ENCODE data around the gene FBXL4.

Gene FBXL4

GRCh38 chr6:98840385-98840784 is 107.4 kb downstream of the FBXL4 start:
- no peak for DNase-seq (ENCODE audit: low read depth in 2 of 3, low spot score in 2 of 3)

- no peak for DNase-seq (ENCODE audit: low read depth in 2 of 3, low spot score in 2 of 3)
Observed at GRCh38 chr6:98839781-98840361, 107.9 kb downstream of the FBXL4 start.

DNA sequence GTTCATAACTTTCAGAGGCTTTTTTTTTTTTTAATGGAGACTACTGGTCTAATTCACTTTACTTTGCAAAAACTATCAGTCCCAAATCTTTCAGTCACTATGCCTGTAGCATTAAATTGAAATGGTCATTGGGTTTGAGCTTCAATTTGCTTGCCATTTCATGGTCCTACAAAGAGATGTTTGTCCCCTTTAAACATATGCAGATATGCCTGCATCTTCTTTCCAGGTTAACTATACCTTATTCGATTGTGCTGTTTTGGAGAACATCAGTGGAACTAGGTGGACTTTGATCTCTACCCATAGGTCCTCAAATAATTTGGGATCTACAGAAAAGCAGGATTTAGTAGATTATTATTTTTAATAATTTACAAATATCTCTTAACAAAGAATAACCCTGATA is 108.8 kb downstream of the FBXL4 start:
- DNase-seq (ENCODE audit: low read depth in 2 of 3, low spot score in 2 of 3): no peak

DNA sequence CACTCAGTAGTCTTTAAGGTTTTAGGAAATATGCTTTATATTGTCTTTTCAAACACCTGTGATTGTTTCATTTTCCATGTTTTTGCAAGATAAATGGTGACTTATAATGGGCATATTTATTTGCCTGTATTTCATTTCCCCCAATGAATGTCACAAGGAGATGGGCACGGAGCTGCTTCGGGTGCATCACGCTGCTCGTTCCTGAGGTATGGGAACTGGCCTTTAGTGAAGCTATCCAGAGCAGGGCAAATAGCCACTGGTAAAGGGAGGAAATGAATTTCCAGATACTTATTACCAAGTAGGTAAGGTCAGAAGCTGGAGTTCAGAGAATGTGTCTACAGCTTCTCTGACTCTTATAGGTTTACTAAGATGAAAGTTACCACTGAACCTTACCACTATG is 109.7 kb downstream of the FBXL4 start:
- no peak for DNase-seq (ENCODE audit: low read depth in 2 of 3, low spot score in 2 of 3)

GRCh38 chr6:98836962-98837944 is 110.5 kb downstream of the FBXL4 start:
- DNase-seq (ENCODE audit: low read depth in 2 of 3, low spot score in 2 of 3): no peak

DNA sequence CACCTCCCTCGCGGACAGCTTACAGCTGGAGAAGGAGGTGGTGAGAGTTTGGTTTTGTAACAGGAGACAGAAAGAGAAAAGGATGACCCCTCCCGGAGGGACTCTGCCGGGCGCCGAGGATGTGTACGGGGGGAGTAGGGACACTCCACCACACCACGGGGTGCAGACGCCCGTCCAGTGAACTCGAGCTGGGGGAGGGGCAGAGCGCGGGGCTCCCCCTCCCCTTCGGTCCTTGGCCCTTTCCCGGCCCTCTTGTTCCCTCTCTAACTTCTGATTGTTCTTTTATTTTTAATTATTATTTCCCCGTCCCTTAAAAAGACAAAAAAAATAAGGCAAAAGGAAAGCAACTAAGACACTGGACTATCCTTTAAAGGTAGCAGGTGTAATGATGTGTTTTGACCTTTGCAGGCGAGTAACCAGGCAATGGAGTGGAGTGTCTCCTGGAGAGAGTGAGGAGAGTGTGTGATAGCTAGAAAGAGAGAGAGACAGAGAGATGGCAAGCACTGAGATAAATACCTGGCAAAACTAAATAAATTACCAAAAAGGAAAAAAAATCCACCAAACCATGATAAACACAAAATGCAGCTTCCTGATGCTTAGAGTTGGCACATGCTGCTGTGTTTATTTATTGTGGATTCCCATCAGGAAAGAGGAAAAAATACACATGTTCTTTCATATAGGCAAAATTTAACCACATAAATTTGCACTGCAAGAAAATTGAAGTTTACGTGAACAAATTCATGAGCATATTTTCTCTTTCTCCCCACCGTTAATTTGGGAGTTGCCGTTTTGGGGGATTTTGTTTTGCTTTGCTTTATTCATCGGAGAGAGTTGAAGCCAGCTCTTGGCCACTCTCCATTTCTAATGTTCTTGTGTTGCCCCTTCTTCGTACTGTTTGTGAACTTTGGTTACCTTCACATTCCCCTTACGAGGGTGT is 111.5 kb downstream of the FBXL4 start:
- DNase-seq (ENCODE audit: low read depth in 2 of 3, low spot score in 2 of 3): no peak

DNA sequence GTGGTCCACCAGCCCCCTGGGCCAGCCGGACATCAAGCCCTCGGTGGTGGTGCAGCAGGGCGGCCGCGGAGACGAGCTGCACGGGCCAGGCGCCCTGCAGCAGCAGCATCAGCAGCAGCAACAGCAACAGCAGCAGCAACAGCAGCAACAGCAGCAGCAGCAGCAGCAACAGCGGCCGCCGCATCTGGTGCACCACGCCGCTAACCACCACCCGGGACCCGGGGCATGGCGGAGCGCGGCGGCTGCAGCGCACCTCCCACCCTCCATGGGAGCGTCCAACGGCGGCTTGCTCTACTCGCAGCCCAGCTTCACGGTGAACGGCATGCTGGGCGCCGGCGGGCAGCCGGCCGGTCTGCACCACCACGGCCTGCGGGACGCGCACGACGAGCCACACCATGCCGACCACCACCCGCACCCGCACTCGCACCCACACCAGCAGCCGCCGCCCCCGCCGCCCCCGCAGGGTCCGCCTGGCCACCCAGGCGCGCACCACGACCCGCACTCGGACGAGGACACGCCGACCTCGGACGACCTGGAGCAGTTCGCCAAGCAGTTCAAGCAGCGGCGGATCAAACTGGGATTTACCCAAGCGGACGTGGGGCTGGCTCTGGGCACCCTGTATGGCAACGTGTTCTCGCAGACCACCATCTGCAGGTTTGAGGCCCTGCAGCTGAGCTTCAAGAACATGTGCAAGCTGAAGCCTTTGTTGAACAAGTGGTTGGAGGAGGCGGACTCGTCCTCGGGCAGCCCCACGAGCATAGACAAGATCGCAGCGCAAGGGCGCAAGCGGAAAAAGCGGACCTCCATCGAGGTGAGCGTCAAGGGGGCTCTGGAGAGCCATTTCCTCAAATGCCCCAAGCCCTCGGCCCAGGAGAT is 112.4 kb downstream of the FBXL4 start:
- no peak for DNase-seq (ENCODE audit: low read depth in 2 of 3, low spot score in 2 of 3)

DNA sequence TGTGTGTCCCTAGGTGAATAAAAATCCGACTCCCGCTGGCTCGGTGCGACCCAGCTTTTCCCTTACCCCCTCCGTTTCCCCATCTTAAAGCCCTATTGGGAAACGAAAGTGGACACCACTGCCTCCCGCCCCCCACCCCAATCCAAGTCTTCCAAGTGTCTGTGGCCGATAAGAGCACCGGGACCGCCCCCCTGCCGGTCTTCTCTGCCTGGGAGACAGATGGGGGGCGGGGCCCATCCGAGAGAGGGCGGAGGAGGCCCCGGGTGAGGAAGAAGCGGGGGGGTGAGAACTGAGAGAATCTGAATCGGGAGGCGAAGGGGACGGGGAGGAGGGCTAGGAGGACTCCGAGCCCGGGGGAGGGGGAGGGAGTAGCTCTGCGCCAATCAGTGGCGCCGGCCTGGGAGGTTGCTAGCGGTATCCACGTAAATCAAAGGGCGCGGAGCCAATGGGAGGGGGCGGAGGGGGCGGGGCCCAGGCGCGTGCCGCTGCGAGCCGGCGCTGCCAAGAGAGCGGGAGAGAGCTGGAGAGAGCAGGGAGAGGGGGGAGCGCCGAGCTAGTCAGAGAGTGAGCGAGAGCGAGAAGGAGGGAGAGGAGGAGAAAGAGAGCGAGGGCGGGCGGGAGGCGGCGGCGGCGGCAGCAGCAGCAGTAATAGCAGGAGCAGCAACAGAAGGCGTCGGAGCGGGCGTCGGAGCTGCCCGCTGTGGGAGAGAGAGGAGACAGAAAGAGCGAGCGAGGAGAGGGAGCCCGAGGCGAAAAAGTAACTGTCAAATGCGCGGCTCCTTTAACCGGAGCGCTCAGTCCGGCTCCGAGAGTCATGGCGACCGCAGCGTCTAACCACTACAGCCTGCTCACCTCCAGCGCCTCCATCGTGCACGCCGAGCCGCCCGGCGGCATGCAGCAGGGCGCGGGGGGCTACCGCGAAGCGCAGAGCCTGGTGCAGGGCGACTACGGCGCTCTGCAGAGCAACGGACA is 113.4 kb downstream of the FBXL4 start, which contains the start of gene POU3F2:
Gene POU3F2 (plus strand): TSS at position 515 of the 972 bp plus-strand sequence. CDS start 300 bp downstream, at position 815.
- DNase-seq (ENCODE audit: low read depth in 2 of 3, low spot score in 2 of 3): no peak

DNA sequence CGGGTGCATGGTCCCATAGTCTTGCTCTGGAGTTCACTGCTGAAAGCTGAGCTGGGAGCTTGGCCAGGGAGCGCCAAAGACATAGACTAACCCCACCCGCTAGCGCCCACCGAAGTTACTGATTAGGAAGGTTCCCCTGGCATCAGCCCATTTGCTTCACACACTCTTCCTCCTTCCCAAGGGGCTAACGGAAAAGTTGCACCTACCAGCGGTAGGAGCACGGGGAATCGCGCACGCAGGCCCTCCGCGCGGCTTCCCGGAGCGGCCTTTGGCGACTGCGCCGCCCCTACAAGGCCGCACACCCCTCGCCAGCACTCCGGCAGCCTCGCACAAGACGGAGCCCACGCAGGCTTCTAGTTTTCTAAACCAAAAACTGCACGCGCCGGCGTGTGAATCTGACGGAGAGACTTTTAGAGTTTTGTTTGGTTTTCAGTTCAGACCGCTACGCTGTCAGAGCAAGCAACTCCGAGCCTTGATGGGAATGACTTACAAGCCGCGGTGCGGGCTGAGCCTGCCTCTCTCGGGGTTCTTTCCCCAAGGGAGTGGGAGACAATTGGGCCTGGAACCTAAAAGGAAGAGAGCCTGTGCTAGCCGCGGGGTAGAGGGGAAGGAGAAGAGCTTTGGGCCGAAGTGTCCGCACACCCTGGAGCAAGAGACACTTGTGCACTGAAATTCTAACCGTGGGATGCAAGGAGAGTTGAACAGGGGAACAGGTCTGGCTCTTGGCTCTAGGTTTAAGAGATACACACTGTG is 114.3 kb downstream of the FBXL4 start:
- no peak for DNase-seq (ENCODE audit: low read depth in 2 of 3, low spot score in 2 of 3)

GRCh38 chr6:98833057-98833306 is 114.8 kb downstream of the FBXL4 start:
- no peak for DNase-seq (ENCODE audit: low read depth in 2 of 3, low spot score in 2 of 3)

DNA sequence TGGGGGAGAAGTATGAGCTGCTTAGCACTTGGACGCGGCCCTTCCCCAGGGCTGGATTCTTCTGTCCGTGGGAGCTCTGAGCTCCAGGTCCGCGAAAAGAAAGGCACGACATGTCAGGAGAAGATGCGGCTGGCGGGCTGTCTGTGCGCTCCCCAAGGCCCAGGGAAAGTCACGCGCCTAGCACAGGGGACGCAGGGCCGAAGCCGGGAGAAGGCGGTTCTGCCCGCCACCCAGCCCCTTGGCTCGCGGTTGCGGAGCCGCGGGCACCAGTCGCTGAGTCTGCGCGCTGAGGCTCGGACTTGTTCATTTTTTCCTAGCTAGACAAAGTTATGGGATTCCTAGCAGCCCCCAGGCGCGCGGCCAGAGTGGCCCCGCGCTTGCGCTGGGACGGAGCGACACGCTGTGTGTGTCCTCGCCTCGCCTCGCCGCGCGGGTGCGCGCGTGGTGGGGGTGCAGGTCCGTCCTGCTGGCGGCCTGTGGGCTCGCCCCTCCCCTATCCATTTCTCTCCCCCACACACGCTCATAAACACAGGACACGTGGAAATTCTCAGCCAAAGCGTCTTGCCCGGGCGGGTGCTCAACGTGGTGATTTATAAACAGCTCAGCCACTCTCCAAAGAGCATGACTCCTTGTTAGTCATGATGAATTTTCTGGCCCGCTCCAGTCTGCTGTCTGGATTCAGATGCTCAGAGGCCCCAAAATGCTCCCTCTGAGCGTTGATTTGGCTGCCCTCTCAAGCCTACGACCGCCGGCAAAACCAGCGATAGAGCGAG is 115.3 kb downstream of the FBXL4 start:
- no peak for DNase-seq (ENCODE audit: low read depth in 2 of 3, low spot score in 2 of 3)

GRCh38 chr6:98831959-98832283 is 115.8 kb downstream of the FBXL4 start:
- DNase-seq (ENCODE audit: low read depth in 2 of 3, low spot score in 2 of 3): no peak

DNA sequence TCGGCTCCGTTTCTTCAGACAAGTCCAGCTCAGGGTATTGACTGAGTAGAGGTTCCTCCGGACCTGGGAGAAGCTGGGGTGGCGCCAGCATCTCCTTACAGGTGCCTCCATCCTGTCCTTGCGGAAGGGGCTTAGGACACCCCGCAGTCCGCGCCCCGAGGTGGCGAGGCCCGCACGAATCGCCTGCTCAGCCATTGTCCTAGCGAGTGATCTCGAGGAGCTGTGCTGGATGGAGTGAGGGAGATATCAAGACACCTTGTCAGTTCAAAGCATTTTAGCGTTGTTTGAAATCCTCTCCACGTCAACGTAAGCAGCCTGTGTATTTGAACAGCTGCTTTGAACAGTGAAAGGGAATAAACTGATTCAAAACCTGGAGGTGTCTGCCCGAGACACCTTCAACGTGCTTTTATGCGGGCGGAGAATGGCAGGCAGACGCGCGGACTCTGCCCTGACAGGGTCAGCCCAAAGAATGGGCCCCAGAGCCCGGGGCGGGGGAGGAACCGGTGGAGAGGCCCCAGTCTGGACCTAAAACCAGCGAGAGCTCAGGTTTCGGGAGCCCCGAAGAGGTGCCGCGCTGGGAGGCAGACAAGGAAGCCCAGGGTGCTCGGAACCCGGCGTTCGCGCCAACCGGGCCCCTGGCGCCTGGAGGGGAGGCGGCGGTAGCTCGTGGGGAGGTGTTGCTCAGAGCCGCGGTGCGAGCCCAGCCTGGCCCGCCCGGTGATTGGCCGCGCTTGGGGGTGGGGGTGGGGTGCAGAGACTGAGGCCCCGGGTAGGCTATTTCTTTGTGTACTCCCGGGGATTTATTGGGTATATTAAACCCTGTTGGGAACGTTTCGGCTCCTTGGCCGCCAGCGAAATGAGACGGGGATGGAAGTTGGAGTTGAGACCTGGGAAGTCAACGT is 116.4 kb downstream of the FBXL4 start:
- no peak for DNase-seq (ENCODE audit: low read depth in 2 of 3, low spot score in 2 of 3)

DNA sequence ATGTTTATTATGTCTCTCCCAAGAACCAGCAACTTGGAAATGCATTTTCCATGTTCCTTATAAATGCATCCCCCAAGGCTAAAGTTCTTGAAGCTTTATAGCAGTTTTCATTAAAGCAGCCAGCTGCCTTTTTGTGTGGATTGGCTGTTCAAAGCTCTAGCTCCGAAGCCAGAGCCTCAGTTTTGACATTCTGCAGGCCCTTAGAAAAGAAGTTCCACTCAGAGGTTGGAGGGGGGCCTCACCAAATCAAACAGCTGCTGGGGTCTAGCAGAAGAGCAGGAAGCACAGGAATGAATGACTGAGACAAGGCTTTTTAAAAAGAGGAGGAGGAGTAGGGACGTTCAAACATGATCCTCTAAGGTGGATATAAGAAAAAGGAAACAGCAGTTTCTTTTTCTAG is 117.6 kb downstream of the FBXL4 start:
- no peak for DNase-seq (ENCODE audit: low read depth in 2 of 3, low spot score in 2 of 3)

DNA sequence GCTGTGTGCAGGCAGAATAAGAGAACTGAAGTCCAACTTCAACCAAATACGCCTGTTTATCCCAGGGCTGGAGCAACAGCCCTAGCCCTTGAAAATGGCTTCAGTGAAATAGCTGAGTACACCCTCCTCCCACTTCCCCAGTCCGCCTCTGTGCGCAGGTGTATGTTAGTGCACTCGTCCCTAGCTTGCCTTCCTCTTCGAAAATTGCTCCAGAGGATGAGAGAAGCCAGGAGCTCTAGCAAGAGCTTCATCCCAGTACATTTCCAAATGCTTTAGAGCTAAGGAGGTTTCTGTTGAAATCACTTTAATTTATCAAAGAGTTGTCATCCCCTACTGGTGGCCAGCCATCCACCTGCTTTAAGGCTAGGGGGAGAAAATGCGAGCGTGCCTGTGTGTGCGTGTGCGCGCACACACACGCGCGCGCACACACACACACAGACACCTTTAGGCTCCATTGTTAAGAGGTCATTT is 118.8 kb downstream of the FBXL4 start:
- no peak for DNase-seq (ENCODE audit: low read depth in 2 of 3, low spot score in 2 of 3)

GRCh38 chr6:98828211-98828788 is 119.4 kb downstream of the FBXL4 start:
- DNase-seq (ENCODE audit: low read depth in 2 of 3, low spot score in 2 of 3): no peak
